CMK (cell line): Measurements from ENCODE around the gene THSD7B.
"Not testable (repeated sequence)": the region's sequence is repeated elsewhere in the genome, so short reads cannot be mapped to it uniquely, and the experiment has no call there.

Experiments used
- DNase-seq: peaks from one replicate; pipeline ENCODE4 v3.0.0-alpha.2; 2010; ENCODE audit warnings: low read depth

The THSD7B gene

GRCh38 chr2:137535897-137536296 lies 770.6 kb downstream of the THSD7B start:
- no peak for DNase-seq

- DNase-seq, result no peak
Measured at GRCh38 chr2:137539336-137539735, 774.0 kb downstream of the THSD7B start.

GRCh38 chr2:137547842-137548241 lies 782.5 kb downstream of the THSD7B start:
- no peak for DNase-seq

GRCh38 chr2:137566387-137566786 lies 801.0 kb downstream of the THSD7B start:
- DNase-seq, result no peak

- no peak for DNase-seq
Measured at GRCh38 chr2:137570484-137570883, 805.1 kb downstream of the THSD7B start.

GRCh38 chr2:137587834-137588233 lies 822.5 kb downstream of the THSD7B start:
- DNase-seq, result not testable (repeated sequence)

GRCh38 chr2:137588578-137588977 lies 823.2 kb downstream of the THSD7B start:
- not testable (repeated sequence) for DNase-seq

GRCh38 chr2:137590102-137590501 lies 824.8 kb downstream of the THSD7B start:
- DNase-seq, result no peak

- no peak for DNase-seq
Measured at GRCh38 chr2:137607722-137608318, 842.5 kb downstream of the THSD7B start.

GRCh38 chr2:137638932-137639331 lies 873.6 kb downstream of the THSD7B start:
- no peak for DNase-seq

GRCh38 chr2:137644731-137645130 lies 879.4 kb downstream of the THSD7B start:
- DNase-seq, result no peak

GRCh38 chr2:137654046-137654445 lies 888.7 kb downstream of the THSD7B start:
- DNase-seq, result no peak

- no peak for DNase-seq
Measured at GRCh38 chr2:137655814-137656213, 890.5 kb downstream of the THSD7B start.

GRCh38 chr2:137658433-137658832 lies 893.1 kb downstream of the THSD7B start:
- no peak for DNase-seq

- DNase-seq, result no peak
Measured at GRCh38 chr2:137659616-137660015, 894.3 kb downstream of the THSD7B start.

GRCh38 chr2:137670111-137670510 lies 904.8 kb downstream of the THSD7B start:
- DNase-seq, result no peak

- DNase-seq, result no peak
Measured at GRCh38 chr2:137672989-137673552, 907.7 kb downstream of the THSD7B start.

- no peak for DNase-seq
Measured at GRCh38 chr2:137674991-137675390, 909.6 kb downstream of the THSD7B start.

- no peak for DNase-seq
Measured at GRCh38 chr2:137675584-137676327, 910.4 kb downstream of the THSD7B start.

GRCh38 chr2:137676346-137676745 lies 911.0 kb downstream of the THSD7B start:
- no peak for DNase-seq

- no peak for DNase-seq
Measured at GRCh38 chr2:137677466-137677865, 912.1 kb downstream of the THSD7B start.

- DNase-seq, result no peak
Measured at GRCh38 chr2:137689549-137689948, 924.2 kb downstream of the THSD7B start.

GRCh38 chr2:137693534-137693933 lies 928.2 kb downstream of the THSD7B start:
- no peak for DNase-seq
